Measurements from ENCODE around the gene SORBS2. TPM values are rescaled to one million over a fixed set of nuclear protein-coding genes. Genes with fewer than 3 reads are reported as not detected.

The SORBS2 gene
- total and polyA plus RNA-seq, 2 donors (not counting 1 experiment from before 2014, with no cell fraction given), result 0.25 to 0.89 TPM

DNA sequence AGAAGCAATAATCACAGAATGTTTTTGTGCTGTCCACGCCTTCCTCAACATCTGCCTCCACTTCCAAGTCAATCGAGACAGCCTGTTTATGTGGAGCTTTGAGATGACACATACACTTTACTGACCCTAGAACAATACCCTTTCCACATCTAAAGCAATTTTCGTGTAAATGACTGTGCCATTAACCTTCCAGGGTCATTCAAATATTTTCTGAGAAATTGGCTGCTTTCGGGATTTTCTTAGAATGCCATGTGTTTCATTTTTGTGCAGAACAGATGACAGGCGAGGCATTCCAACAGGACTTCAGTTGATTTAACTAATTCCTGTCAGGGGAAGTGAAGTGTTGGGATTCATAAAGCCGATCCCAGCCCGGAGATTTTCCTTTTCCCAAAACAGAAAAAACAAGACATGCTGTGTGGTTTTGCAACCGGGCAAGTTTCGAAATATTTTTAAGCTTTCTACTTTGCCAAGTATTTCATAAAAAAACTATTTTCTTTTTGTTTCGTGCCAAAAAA, 73.9 kb downstream of the SORBS2 start:
- H3K27me3 Mint-ChIP-seq, result peaks cover 12% of the 10 kb centered on the region
- no peak for DNase-seq
- Histone ChIP-seq H3K36me3 (replicated peaks in 1 of 2; ENCODE audit: control extremely low read depth in 1 of 2, control insufficient read depth in 1 of 2, extremely low read depth in 1 of 2, insufficient read depth in 2 of 2, low read length in 1 of 2) (no peaks in the 10 kb centered on the region), H3K9me3 (ENCODE audit: control extremely low read depth in 1 of 3, control insufficient read depth in 2 of 3, insufficient read depth in 1 of 3, low read length in 2 of 3) (no peaks in the 10 kb centered on the region), H3K9ac (ENCODE audit: low read length) (no peak overlapping the region), H3K79me2 (ENCODE audit: control insufficient read depth, insufficient read depth, low read length) (no peaks in the 10 kb centered on the region), H2AFZ (ENCODE audit: insufficient read depth, low read depth, low read length, poor library complexity, severe bottlenecking) (no peak overlapping the region), H3K4me2 (replicated peaks; ENCODE audit: low read depth, low read length, poor library complexity, severe bottlenecking) (no peak overlapping the region), H3K4me3 (ENCODE audit: control extremely low read depth in 1 of 5, extremely low read depth in 1 of 5, insufficient read depth in 1 of 5, low read depth in 2 of 5, low read length in 4 of 5) (no peak overlapping the region), H3K4me1 (ENCODE audit: control insufficient read depth in 2 of 2, insufficient read depth in 2 of 2, low read length in 2 of 2) (peaks cover 5 to 20% of the 10 kb centered on the region in 2 donors), H3K27me3 (replicated peaks in 1 of 4; ENCODE audit: control extremely low read depth in 1 of 4, control insufficient read depth in 3 of 4, insufficient read depth in 4 of 4, low read length in 3 of 4) (no peaks in the 10 kb centered on the region), H4K20me1 (ENCODE audit: control insufficient read depth, insufficient read depth, low read length, poor library complexity, severe bottlenecking) (no peaks in the 10 kb centered on the region), H3K27ac (ENCODE audit: low read length in 2 of 2) (no peak overlapping the region)
- no peak overlapping the region for H3K27ac Mint-ChIP-seq
- WGBS (ENCODE audit: insufficient coverage), result 90% methylated on average over 4 of the region's 10 CpGs
- H3K4me1 Mint-ChIP-seq, result peaks cover 7% of the 10 kb centered on the region
- POLR2A ChIA-PET, result no interaction called here
- intact Hi-C loops (cut with micrococcal nuclease), result no loop called here
- H3K4me3 Mint-ChIP-seq, result no peak overlapping the region
- TF ChIP-seq EZH2 (IDR thresholded peaks at IDR 0.05; ENCODE audit: borderline replicate concordance, insufficient read depth, low read depth, low read length, poor library complexity, severe bottlenecking), result no peak
- TF ChIP-seq, protein P1, sequence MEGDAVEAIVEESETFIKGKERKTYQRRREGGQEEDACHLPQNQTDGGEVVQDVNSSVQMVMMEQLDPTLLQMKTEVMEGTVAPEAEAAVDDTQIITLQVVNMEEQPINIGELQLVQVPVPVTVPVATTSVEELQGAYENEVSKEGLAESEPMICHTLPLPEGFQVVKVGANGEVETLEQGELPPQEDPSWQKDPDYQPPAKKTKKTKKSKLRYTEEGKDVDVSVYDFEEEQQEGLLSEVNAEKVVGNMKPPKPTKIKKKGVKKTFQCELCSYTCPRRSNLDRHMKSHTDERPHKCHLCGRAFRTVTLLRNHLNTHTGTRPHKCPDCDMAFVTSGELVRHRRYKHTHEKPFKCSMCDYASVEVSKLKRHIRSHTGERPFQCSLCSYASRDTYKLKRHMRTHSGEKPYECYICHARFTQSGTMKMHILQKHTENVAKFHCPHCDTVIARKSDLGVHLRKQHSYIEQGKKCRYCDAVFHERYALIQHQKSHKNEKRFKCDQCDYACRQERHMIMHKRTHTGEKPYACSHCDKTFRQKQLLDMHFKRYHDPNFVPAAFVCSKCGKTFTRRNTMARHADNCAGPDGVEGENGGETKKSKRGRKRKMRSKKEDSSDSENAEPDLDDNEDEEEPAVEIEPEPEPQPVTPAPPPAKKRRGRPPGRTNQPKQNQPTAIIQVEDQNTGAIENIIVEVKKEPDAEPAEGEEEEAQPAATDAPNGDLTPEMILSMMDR (IDR thresholded peaks at IDR 0.05), result no peak
- no peaks in the 10 kb centered on the region for H3K9me3 Mint-ChIP-seq (ENCODE audit: insufficient read depth)
- no peak for ATAC-seq (ENCODE audit: low read depth)
- CTCF ChIA-PET, result no interaction called here

DNA sequence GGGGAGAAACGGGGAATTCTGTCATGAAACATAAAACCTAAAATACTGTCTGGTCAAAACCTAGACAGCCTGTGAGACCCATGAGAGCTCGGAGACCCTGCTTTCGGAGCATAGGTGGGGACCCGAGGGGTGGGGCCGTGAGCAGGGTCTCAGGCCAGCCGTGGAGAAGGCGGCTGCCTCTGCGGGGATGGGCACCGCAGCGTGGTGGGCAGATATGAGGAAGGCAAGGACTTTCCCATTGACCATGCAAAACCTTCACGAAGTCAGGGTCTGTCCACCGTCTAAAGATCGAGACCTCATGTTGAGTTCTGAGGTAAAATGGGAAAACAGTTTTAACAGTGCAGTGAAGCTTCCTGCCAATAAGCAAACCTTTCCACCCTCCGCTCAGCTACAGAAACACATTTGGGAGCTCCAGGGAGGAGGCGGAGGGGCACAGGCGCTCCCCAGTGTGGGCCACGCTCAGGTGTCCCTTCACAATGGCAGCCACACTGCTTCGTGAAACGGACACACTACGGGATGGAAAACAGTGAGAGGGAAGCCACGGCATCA, 74.4 kb downstream of the SORBS2 start:
- H2AFZ ChIP-seq (ENCODE audit: insufficient read depth, low read depth, low read length, poor library complexity, severe bottlenecking), result no peak overlapping the region
- H3K27me3 ChIP-seq (replicated peaks in 1 of 4; ENCODE audit: control extremely low read depth in 1 of 4, control insufficient read depth in 3 of 4, insufficient read depth in 4 of 4, low read length in 3 of 4), result peaks cover 0 to 4% (median 0%) of the 10 kb centered on the region in 4 experiments
- H3K36me3 ChIP-seq (replicated peaks in 1 of 2; ENCODE audit: control extremely low read depth in 1 of 2, control insufficient read depth in 1 of 2, extremely low read depth in 1 of 2, insufficient read depth in 2 of 2, low read length in 1 of 2), result no peaks in the 10 kb centered on the region
- H3K9ac ChIP-seq (ENCODE audit: low read length), result no peak overlapping the region
- H3K79me2 ChIP-seq (ENCODE audit: control insufficient read depth, insufficient read depth, low read length), result no peaks in the 10 kb centered on the region
- no peak overlapping the region for H3K27ac ChIP-seq (ENCODE audit: low read length in 2 of 2)
- no peak overlapping the region for H3K4me3 Mint-ChIP-seq
- no peak for ATAC-seq (ENCODE audit: low read depth)
- no peaks in the 10 kb centered on the region for H3K9me3 Mint-ChIP-seq (ENCODE audit: insufficient read depth)
- H3K27me3 Mint-ChIP-seq, result peaks cover 14% of the 10 kb centered on the region
- no peaks in the 10 kb centered on the region for H4K20me1 ChIP-seq (ENCODE audit: control insufficient read depth, insufficient read depth, low read length, poor library complexity, severe bottlenecking)
- WGBS (ENCODE audit: insufficient coverage), result 94% methylated on average over 10 of the region's 21 CpGs
- H3K27ac Mint-ChIP-seq, result no peak overlapping the region
- H3K4me3 ChIP-seq (ENCODE audit: control extremely low read depth in 1 of 5, extremely low read depth in 1 of 5, insufficient read depth in 1 of 5, low read depth in 2 of 5, low read length in 4 of 5), result no peak overlapping the region
- DNase-seq, result no peak
- POLR2A ChIA-PET, result no interaction called here
- peaks cover 5 to 20% of the 10 kb centered on the region in 2 donors for H3K4me1 ChIP-seq (ENCODE audit: control insufficient read depth in 2 of 2, insufficient read depth in 2 of 2, low read length in 2 of 2)
- intact Hi-C loops (cut with micrococcal nuclease), result no loop called here
- H3K9me3 ChIP-seq (ENCODE audit: control extremely low read depth in 1 of 3, control insufficient read depth in 2 of 3, insufficient read depth in 1 of 3, low read length in 2 of 3), result no peaks in the 10 kb centered on the region
- peaks cover 7% of the 10 kb centered on the region for H3K4me1 Mint-ChIP-seq
- H3K4me2 ChIP-seq (replicated peaks; ENCODE audit: low read depth, low read length, poor library complexity, severe bottlenecking), result no peak overlapping the region
- TF ChIP-seq EZH2 (IDR thresholded peaks at IDR 0.05; ENCODE audit: borderline replicate concordance, insufficient read depth, low read depth, low read length, poor library complexity, severe bottlenecking), result no peak
- TF ChIP-seq, protein P1 (IDR thresholded peaks at IDR 0.05), result no peak
- CTCF ChIA-PET, result no interaction called here
